Thyroid gland (tissue), 4 donors: ENCODE data around the gene TCEAL9.

Experiments used
- CTCF ChIP-seq, 6 experiments: fragments of 200-600 bp in 3 of 6; fragments of 450-650 bp in 3 of 6; sonication (generic) in 3 of 6; IDR thresholded peaks; one replicate each; pipeline ENCODE4 v1.5.1; 2016 to 2019; ENCODE audit warnings: antibody characterized with exemption in 6 of 6, mild to moderate bottlenecking in 2 of 6, inconsistent platforms in 1 of 6, moderate library complexity in 1 of 6
- POLR2A ChIP-seq, 2 donors: fragments of 450-650 bp; IDR thresholded peaks; one replicate each; pipeline ENCODE4 v1.6.1; 2017; ENCODE audit warnings: antibody characterized with exemption in 2 of 2, mild to moderate bottlenecking in 2 of 2, moderate library complexity in 1 of 2

- TF ChIP-seq CTCF (IDR thresholded peaks at IDR 0.05) (no peak), POLR2A (IDR thresholded peaks at IDR 0.05) (no peak)
Observed at GRCh38 chrX:103363046-103363445, 6.7 kb downstream of the TCEAL9 start.
